NCI-H345 (cell line): ENCODE measurements around the gene DIRAS1.
A peak's percentile ranks its signal among the peaks of the same experiment; 100 is the strongest.

Experiments
- DNase-seq: peaks from one replicate; lab custom pipeline; 2025; lab: John Stamatoyannopoulos, UW

Gene DIRAS1, protein sequence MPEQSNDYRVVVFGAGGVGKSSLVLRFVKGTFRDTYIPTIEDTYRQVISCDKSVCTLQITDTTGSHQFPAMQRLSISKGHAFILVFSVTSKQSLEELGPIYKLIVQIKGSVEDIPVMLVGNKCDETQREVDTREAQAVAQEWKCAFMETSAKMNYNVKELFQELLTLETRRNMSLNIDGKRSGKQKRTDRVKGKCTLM

GRCh38 chr19:2720777-2721569 is at the start of gene DIRAS1:
Gene DIRAS1 (minus strand): TSS chr19:2721372. CDS start chr19:2717806, 3,566 bp downstream.
- DNase-seq = peak; percentile 12

DNA sequence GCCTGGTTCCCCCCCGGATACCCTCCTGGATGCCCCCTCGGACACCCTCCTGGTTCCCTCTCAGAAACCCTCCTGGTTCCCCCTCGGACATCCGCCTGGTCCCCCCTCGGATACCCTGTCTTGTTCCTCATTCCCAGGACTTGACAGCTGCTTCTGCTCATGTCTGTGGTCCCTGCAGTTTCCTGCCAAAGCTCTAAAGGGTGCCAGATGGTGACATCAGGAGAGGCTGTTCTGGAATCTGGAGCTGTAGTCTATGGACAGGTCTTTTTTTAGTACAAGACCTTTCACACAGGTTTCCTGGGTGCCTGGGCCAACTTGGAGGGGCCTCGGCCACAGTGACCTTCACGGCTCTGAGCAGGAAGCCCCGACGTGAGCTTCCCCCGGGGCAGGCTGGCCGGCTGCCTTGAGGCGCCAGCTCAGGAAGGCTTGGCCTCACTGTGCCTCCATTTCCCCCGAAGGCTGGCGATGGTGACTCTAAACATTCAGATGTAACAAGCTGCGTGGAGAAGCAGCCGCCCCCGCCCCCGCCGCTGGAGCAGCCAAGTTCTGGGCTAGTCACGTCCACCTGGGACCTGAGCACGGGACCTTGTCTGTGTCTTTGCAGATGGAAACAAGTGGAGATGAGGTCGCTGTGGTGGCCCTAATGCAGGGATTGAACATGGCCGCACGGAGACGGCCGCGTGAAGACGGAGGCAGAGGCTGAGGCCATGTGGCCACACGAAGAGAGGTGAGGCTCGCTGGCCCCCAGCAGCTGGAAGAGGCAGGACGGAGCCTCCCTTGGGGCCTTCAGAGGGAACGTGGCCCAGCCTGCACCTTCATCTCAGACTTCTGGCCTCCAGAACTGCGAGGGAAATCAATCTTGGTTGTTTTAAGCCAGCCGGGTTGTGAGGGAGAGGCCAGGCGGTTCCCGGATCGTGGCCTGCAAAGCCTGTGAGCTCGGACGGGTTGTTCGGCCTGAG is 49.2 kb upstream of the DIRAS1 start:
- no peak for DNase-seq

- no peak for DNase-seq
Observed at GRCh38 chr19:2769218-2769617, 48.0 kb upstream of the DIRAS1 start.

- no peak for DNase-seq
Observed at GRCh38 chr19:2768365-2769132, 47.4 kb upstream of the DIRAS1 start.

DNA sequence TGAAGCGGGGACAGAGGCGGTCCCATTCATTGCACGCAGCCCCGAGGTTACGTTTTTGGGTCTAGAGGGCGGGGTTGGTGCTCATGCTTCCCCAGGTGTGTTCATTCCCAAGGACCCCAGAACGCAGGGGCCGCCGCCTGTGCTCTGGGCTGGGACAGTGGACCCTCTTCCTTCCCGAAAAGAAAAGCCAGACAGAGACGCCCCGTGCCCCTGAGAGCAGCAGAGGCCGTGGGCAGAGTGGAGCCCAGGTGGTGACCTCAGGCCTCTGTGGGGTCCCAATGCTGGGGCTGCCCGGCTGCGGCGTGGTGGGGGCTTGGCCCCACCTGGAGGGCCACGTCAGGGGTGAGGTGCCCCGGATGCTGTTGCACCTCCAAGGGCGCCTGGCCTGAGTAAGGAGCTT is 46.5 kb upstream of the DIRAS1 start:
- DNase-seq = no peak

- no peak for DNase-seq
Observed at GRCh38 chr19:2766594-2767372, 45.6 kb upstream of the DIRAS1 start.

DNA sequence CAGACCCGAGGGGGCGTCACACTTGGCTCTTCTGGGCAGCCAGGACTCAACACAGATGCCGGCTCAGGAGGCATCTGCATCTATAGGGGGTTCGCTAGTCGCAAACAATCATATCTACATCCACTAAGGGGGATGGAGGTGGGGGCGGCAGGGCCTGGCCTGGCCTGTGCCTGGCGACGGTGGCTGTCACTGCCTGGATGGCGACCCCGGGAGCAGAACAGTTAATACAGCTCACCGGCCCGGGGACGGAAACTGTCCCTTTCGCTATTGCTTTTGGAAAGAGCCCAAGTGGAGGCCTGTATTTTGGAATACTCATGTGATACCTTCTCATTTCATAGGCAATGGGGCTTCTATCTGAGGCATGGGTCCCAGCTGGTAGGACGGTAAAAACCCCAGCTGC is 44.2 kb upstream of the DIRAS1 start:
- no peak for DNase-seq

GRCh38 chr19:2764945-2765344 is 43.8 kb upstream of the DIRAS1 start:
- DNase-seq = no peak

- DNase-seq = no peak
Observed at GRCh38 chr19:2763687-2764086, 42.5 kb upstream of the DIRAS1 start.

- no peak for DNase-seq
Observed at GRCh38 chr19:2762783-2763496, 41.8 kb upstream of the DIRAS1 start.

- no peak for DNase-seq
Observed at GRCh38 chr19:2761876-2762782, 41.0 kb upstream of the DIRAS1 start.

- no peak for DNase-seq
Observed at GRCh38 chr19:2761309-2761677, 40.1 kb upstream of the DIRAS1 start.

GRCh38 chr19:2759965-2760364 is 38.8 kb upstream of the DIRAS1 start:
- no peak for DNase-seq

- DNase-seq = no peak
Observed at GRCh38 chr19:2759362-2759761, 38.2 kb upstream of the DIRAS1 start.

GRCh38 chr19:2758601-2759313 is 37.6 kb upstream of the DIRAS1 start:
- DNase-seq = no peak

DNA sequence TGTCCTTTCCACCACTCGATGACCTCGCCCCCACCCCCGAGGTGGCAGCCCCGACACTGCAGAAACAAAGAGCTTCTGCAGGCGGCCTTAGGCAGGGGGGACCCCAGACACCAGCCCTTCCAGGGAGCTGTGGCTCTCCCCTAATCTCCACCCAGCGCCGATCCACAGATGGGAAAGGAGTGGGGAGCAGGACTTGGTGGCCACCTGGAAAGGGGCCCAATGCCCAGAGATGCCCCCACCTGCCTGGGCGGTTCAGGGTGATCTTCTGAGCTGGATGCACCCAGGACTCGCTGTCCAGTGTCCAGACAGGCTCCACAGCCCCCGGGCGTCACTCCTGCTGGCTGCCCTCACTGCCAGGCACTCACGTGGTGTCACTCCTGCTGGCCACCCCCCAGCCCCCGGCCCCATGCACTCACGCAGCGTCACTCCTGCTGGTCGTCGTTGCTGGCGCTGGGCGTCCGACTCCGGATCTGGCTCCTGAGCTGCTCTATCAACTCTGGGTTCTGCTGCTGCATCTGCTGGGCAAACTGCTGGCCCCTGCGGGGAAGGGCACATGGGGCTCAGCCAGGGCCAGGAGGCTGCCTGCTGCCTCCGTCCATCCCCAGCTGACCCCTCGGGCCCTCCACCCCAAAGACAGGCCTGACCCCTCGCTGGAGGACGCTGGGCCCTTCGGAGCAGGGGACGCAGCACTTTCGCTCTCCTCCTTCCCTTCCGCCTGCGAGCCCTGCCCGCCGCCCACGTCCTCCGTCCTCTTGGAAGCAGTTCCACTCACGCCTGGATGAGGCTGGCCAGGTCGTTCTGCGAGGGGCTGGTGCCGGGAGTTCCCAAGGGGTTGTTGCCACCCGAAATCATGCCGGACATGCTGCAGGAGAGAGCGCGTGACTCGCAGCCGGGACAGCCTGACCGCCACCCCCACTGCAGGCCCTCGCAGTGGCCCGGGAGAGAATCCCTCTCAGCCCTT is 36.0 kb upstream of the DIRAS1 start:
- DNase-seq = no peak

GRCh38 chr19:2756477-2756876 is 35.3 kb upstream of the DIRAS1 start:
- no peak for DNase-seq
